GM20431 (cell line): ENCODE results near the gene NPIPB8.
"Not testable (repeated sequence)": the region's sequence is repeated elsewhere in the genome, so short reads cannot be mapped to it uniquely, and the experiment has no call there.

Experiments used
- in situ Hi-C: fragments of 300-500 bp; cut with MseI, MboI; formaldehyde crosslinking; loops from one replicate; pipeline ENCODE4 v1.15.0; 2020; ENCODE audit warnings: low sequenced_read_pairs; ENCODE audit not compliant: unreplicated experiment

Gene NPIPB8

DNA sequence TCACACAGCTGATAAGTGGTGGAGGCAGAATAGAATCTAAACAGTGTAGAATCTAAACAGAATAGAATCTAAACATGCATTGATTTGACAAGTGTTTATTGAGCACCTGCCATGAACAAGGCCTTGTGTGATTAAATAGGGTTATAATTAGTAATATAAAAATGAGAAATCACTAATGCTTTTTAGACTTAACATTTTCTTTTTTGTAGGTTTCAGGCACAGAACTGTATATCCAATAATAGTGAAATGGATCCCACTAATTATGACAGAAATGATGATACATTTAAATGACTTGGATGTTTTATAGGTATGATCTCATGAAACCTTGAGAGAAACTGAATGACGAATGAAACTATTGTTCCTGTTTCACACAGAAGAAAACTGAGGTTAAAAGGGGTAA lies at the start of gene NPIPB8:
TSS of gene NPIPB8 (plus strand) at position 301 of the 400 bp plus-strand sequence. CDS start 296 bp downstream, outside the sequence.
- in situ Hi-C loops, result not testable (repeated sequence)

DNA sequence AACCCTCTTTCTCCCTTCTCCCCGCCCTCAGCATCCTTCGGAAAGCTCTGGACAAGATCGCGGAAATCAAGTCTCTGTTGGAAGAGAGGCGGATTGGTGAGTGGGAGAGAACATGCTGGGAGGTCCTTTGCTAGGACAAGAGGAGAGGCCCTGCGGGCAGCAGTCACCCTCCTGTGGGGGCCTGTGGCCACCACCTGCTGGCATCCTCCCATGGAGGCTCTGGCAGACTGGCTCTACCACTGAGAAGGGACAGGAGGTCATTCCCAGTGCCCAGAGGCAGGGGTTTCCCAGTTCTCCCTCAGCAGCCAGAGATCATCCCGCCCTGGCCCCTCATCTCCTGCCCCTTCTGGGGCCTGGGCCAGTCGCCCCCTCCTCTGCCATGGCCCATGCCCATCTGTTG lies 48.8 kb upstream of the NPIPB8 start:
- in situ Hi-C loops, result no loop called here

DNA sequence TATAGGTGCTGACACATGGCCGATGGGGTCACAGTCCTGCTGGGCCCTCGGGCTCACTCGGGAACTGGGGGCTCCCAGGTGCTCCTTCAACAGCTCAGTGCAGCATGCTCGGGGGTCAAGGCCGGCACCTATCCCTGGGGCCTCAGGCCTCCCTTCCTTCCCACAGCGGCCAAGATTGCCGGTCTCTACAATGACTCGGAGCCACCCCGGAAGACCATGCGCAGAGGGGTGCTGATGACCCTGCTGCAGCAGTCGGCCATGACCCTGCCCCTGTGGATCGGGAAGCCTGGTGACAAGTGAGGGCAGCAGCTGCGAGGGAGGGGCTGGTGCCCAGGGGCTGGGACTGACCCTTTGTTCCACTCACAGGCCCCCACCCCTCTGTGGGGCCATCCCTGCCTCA lies 47.9 kb upstream of the NPIPB8 start:
- in situ Hi-C loops, result no loop called here

DNA sequence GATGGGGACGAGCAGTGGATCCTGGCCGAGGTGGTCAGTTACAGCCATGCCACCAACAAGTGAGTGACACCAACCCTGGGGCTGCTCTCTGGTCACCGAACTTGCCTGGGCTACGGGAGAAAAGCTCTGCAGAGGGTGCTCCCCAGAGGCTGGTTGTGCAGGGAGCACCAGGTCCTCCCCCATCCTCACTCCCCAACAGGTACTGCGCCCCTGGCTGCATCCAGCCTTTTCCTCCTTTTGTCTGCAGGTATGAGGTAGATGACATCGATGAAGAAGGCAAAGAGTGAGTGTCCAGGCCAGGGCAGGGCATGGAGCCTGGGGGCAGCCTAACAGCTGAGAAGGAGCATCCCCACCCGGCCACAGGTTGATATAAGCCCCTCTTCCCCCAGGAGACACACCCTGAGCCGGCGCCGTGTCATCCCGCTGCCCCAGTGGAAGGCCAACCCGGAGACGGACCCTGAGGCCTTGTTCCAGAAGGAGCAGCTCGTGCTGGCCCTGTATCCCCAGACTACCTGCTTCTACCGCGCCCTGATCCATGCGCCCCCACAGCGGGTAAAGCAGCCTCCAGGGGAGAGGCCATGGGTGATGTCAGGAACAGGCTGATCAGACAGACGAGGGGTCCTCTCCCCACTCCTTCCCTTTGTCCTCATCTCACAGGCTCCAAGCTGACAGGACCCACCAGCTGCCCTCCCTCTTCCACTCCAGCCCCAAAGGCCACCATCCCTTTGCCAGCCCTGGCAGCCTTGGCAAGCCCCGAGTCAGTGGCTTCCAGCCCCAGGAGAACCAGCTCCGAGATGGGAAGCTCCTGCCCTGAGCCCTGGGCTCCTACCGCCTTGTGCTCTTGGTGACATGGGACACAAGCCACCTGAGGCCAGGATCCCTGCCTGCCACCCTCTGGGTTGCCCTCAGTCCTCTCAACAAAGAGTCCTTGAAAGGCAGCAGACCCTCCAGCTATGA lies 47.2 kb upstream of the NPIPB8 start:
- in situ Hi-C loops, result no loop called here

DNA sequence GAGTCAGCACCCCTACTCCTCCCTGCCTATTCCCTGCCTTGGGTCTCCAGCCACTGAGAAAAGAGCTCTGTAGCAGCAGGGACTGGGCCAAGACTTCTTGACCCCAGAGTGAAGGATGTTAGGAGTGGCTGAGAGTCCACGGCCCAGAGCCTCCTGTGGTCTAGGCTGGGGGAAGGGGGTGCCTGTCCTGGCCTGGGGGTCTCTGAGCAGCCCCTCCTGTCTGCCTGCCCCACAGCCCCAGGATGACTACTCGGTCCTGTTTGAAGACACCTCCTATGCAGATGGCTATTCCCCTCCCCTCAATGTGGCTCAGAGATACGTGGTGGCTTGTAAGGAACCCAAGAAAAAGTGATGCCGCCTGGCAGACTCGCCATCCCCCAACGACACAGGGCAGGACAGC lies 46.5 kb upstream of the NPIPB8 start:
- in situ Hi-C loops, result no loop called here

DNA sequence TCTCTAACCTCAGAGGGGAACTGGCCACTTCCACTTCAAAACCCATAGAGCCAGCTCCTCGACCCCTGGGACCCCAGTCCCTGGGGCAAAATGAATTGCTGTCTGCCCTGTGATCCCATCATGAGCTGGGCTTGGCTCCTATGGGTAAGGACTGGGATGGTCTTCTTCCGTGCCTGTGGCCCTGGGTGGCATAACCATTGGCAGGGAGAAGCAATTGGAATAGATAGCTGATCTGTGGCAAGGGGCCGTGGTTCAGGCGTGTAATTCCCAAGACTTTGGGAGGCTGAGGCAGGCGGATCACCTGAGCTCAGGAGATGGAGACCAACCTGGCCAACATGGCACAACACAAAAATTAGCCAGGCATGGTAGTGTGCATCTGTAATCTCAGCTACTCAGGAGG lies 45.4 kb upstream of the NPIPB8 start:
- in situ Hi-C loops, result no loop called here

DNA sequence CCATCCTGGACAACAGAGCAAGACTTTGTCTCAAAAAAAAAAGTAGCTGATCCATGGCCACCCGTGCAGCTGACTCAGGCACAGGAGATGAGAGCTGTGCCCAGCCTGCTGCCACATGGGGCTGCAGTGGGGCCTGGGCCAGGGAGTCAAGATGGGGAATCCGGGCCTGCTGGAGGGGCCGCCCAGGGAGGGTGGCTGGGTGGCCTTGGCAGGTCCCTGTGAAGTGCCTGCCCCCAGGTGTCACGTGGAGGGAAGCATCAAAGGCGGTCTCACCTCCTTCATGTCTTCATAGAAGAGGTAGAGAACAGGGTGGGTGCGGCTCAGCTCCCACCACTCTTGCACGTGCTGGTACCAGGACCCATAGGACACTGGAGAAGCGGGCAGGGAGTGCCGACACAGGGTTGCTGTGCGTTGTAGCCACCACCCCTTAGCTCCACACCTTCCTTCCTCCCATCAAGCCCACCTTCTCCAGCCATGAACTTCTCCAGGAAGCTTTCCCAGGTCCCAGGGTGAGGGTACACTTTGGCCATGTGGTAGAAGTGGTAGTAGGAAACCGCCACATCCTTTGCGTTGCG lies 44.8 kb upstream of the NPIPB8 start:
- in situ Hi-C loops, result no loop called here

DNA sequence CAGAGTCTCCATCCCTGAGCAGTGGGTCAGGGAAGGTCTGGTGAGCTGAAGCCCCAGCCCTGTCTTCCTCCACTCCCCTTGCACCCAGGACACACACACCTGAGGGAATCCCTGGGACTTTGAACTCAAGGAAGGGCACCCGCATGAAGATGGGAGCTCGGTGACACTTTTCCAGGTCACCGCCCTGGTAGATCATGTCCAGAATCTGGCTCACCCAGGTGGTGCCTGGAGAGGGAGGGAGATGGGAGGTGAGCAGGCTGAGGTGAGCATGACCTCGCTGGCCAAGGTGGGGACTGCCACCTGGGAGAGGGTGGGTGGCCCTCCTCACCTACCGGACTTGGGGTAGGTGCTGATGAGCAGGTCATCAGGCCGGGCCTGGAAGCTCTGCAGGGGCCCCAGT lies 42.4 kb upstream of the NPIPB8 start:
- in situ Hi-C loops, result not testable (repeated sequence)

DNA sequence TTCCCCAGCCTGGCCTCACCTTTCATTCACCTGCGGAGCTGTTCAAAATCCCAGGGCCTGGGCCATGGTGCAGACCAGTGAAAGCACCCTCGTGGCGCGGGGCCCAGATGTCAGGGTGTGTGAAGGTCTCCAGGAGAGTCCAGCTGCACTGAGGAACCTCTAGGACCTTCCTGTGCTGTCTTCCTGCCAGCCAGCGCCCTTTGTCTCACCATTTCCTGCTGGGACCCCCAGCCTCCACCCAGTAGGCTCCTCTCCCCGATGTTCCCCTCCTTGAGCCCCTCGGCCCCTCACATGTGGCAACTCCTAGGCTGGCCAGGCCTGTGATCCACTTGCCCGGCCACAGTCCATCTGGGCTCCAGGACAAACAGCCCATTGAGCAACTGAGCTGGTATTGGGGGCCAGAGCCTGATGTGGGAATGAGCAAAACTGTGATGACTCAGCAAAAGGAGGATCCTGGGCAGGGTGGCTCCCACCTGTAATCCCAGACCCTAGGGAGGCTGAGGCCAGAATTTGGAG lies 41.7 kb upstream of the NPIPB8 start:
- in situ Hi-C loops, result no loop called here

DNA sequence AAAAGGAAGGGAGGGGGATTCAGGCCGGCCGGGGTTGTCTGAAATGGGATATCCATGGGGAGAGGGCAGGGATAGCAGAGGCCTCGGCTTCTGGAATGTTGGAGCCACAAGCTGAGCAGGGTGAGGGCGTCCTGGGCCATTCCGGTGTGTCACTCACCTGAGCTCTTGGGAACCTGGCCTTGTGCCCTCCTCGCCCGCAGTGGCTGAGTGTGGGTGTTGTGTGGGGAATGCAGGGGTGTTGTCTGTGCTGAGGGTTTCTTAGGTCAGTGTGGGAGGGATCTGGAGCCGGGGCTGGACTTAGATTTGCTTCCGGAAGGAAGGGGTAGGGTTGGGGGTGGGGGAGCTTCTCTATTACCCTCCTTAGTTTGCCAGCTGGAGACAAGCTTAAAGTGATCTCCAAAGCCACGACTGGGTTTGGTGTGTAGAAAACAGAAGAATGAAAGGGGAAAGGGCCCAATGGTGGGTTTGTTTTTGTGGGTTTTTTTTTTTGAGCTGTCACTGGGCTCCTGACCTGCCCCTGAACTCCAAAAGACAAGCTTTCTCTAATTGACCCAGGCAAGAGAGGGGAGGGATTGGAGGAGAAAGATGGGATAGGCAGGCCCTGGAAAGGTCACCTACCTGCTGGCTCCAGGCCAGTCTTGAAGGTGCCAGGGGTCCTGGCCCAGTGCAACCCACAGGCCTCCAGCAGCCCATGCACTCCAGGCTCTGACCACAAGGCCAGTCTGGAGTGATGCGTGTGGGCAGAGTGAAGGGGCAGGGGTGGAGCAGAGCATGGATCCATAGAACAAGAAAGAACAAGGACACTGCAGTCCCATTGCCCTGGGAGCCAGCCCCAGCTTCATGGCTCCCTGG lies 40.8 kb upstream of the NPIPB8 start, which contains the start of gene SULT1A2:
TSS of gene SULT1A2 (minus strand) at position 211 of the 852 bp plus-strand sequence. CDS start 1,120 bp downstream, outside the sequence.
- in situ Hi-C loops, result no loop called here

DNA sequence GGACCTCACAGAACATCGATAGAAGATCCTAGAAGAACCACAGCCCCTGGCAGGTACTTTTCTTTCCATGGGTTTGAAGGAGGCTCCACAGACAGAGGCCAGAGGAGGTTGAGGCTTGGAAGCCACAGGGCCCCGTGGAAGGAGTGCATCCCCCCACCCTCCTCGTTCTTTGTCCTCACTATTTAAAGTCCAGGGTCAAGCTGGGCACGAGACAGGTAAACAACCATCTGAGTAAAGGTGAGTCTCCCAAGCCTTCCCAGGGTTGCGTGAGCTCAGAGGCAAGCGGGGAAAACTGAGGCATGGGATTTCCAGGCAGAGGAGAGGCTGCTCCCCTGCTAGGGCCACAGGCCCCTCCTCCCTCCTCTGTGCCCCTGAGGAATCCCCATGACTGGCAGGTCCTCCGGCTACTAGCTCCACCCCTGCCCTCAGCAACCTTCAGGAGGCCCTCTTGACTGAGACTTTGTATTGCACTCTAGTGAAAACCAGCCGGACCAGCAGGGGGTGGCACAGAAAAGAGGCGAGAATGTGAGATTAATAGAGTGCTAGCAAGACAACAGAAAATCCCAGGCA lies 40.1 kb upstream of the NPIPB8 start:
- in situ Hi-C loops, result no loop called here

DNA sequence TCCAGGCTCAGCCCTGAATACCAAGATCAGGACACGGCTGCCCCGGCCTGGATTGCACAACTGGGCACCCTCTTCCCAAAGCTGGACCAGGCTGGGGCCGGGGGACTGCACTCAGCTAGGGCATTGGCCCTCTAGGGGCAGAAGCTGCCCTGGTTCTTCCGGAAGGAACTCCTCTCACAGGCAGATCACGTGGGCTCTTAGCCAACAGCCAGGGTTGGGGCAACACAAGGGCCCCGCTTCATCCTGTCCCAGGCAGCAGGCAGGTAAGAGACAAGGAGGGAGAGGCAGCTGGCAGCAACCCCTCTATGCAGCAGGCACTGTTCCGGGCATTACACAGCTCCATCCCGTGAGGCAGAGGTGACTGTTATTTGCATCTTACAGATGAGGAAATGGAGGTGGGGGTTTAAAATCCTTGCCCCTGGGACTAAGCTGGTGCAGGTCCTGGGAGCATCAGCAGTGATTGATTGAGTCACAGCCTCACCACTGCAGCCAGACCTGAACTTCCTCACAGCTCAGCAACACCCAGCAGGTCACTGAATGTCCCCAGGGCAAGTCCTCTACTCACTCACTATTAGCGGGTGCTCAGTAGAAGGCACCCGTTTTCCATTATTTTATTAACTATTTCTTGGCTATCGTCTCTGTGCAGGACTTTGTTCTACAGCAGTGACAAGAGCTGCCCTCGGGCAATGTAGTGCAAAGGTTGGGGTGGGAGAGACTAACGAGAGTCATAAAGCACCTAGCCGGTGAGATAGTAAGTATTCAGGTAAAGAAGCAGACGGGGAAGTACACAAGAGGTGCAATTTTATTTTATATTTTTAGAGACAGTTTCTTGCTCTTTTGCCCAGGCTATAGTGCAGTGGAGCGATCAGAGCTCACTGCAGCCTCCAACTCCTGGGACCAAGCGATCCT lies 38.2 kb upstream of the NPIPB8 start:
- in situ Hi-C loops, result not testable (repeated sequence)

DNA sequence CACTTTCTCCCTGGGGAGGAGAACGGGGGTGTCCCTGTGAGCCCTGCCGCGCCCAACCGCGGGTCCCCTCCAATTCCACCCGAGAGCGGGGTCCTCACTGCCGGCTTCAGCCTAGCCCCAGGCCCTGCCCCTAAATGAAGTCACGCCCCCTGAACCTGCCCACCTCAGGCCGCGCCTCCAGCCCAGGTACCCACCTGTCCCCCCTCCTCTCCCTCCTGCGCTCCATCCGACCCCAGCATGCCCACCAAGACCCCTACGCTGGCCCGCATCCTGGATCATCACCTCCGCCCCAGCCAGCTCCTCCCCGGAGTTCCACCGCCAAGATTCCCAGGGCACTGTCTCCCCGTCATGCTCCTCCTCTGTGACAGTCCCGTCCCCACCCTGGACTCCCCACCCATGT lies 36.9 kb upstream of the NPIPB8 start:
- in situ Hi-C loops, result not testable (repeated sequence)

DNA sequence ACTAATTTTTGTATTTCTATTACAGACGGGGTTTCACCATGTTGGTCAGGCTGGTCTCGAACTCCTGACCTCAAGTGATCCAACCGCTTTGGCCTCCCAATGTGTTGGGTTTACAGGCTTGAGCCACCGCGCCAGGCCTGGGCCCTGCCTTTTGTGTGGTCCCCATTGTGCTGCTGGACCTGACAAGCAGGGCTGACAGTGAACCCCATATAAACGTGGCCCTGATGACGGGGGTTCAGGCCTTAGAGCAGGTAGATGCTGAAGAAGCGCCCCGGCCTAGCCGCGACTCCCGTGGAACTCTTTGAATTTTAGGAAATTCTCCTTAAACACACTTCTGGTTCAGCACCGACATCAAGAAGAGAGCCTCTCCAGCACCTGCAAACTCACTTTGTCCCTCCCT lies 36.3 kb upstream of the NPIPB8 start:
- in situ Hi-C loops, result not testable (repeated sequence)

DNA sequence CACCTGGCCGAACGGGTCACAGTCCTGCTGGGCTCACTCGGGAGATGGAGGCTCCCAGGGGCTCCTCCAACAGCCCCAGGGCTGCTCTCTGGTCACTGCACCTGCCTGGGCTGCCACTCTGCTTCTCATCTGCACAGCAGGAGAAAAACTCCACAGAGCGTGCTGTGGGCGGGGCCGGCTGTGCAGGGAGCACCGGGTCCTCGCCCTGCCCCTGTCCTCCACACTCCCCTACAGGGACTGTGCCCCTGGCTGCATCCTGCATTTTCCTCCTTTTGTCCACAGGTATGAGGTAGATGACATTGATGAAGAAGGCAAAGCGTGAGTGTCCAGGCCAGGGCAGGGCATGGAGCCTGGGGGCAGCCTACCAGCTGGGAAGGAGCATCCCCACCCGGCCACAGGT lies 35.8 kb upstream of the NPIPB8 start:
- in situ Hi-C loops, result not testable (repeated sequence)

DNA sequence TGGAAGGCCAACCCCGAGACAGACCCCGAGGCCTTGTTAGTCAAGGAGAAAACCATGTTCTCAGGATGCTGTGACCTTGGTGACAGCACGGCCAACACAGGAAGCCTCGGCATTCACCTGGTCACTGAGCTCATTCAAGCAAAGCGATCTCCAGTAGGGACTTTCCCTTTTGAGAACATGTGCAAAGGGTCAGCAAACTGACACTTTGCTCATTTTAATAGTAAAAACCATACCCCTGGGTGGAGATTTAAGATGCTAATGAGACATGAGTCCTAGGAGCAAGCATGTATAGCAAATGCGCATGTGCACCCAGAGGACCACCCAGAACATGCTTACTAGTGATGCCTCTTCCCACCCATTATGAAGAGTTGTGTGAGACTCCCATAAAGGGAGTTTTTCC lies 35.3 kb upstream of the NPIPB8 start:
- in situ Hi-C loops, result no loop called here

DNA sequence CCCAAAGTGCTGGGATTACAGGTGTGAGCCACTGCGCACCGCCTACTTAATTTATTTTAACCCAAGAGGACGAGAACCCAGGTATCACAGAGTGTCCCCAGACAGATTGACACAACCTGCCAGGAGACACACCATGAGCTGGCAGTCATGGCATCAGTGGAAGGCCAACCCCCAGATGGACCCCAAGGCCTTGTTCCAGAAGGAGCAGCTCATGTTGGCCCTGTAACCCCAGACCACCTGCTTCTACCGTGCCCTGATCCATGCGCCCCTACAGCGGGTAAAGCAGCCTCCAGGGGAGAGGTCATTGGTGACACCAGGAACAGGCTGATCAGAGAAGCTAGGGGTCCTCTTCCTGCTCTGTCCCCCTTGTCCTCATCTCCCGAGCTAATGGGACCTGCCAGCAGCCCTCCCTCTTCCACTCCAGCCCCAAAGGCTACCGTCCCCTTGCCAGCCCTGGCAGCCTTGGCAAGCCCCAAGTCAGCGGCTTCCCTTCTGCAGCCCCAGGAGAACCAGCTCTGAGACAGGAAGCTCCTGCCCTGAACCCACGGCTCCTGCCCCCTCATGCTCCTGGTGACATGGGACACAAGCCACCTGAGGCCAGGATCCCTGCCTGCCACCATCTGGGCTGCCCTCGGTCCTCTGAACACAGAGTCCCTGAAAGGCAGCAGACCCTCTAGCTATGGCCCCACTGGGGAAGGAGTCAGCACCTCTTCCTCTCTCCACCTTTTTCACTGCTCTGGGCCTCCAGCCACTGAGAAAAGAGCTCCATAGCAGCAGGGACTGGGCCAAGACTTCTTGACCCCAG lies 34.3 kb upstream of the NPIPB8 start:
- in situ Hi-C loops, result no loop called here

DNA sequence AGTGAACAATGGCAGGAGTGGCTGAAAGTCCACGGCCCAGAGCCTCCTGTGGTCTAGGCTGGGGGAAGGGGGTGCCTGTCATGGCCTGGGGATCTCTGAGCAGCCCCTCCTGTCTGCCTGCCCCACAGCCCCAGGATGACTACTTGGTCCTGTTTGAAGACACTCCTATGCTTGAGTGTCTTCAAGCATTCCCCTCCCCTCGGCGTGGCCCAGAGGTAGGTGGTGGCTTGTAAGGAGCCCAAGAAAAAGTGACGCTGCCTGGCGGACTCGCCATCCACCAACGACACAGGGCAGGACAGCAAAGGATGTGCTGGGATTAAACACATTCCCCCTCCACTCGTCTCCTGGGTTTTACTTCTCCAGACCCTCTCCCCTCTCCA lies 33.7 kb upstream of the NPIPB8 start:
- in situ Hi-C loops, result no loop called here
